Loucy (cell line): ENCODE data around the gene LFNG.

ENCODE experiments used
- H2AFZ ChIP-seq: fragments of 200-600 bp; sonication (generic); 2 replicates; pipeline ENCODE4 v1.6.0; 2016; ENCODE audit warnings: antibody characterized with exemption, mild to moderate bottlenecking, low read length, moderate library complexity
- H3F3A ChIP-seq: fragments of 200-600 bp; 2 replicates; pipeline ENCODE4 v1.6.0; 2016; ENCODE audit warnings: antibody characterized with exemption, low read depth, mild to moderate bottlenecking
- H3K27me3 ChIP-seq: fragments of 200-600 bp; sonication (generic); 2 replicates; pipeline ENCODE4 v1.6.1; 2014; ENCODE audit warnings: low read length, mild to moderate bottlenecking; ENCODE audit not compliant: insufficient read depth, poor library complexity, severe bottlenecking
- H3K36me3 ChIP-seq: fragments of 200-600 bp; sonication (generic); 2 replicates; pipeline ENCODE4 v1.6.1; 2016; ENCODE audit warnings: low read length; ENCODE audit not compliant: insufficient read depth
- H3K4me1 ChIP-seq: fragments of 200-600 bp; sonication (generic); 2 replicates; pipeline ENCODE4 v1.5.1; 2014; ENCODE audit warnings: low read length, mild to moderate bottlenecking; ENCODE audit not compliant: insufficient read depth, poor library complexity, severe bottlenecking
- H3K4me2 ChIP-seq: fragments of 200-600 bp; sonication (generic); 2 replicates; pipeline ENCODE4 v1.6.0; 2014; ENCODE audit warnings: antibody characterized with exemption, low read length, low read depth, mild to moderate bottlenecking; ENCODE audit not compliant: poor library complexity, severe bottlenecking
- H3K4me3 ChIP-seq: fragments of 200-600 bp; sonication (generic); 2 replicates; pipeline ENCODE4 v1.5.1; 2014; ENCODE audit warnings: low read length, mild to moderate bottlenecking, mixed read lengths; ENCODE audit not compliant: poor library complexity, severe bottlenecking
- H3K79me2 ChIP-seq: fragments of 200-600 bp; sonication (generic); 2 replicates; pipeline ENCODE4 v1.6.1; 2014; ENCODE audit warnings: low read length; ENCODE audit not compliant: insufficient read depth
- H3K9ac ChIP-seq: fragments of 200-600 bp; sonication (generic); 2 replicates; pipeline ENCODE4 v1.6.0; 2014; ENCODE audit warnings: mild to moderate bottlenecking, low read depth, low read length, moderate library complexity; ENCODE audit not compliant: poor library complexity, severe bottlenecking
- H3K9me2 ChIP-seq: fragments of 200-600 bp; sonication (generic); replicated peaks from 2 replicates; pipeline ENCODE4 v1.6.1; 2016; ENCODE audit warnings: low read depth, low read length, mixed read lengths
- H3K9me3 ChIP-seq: fragments of 200-600 bp; sonication (generic); 2 replicates; pipeline ENCODE4 v1.6.1; 2014; ENCODE audit warnings: mild to moderate bottlenecking, antibody characterized with exemption, low read length, low read depth; ENCODE audit not compliant: insufficient read depth
- H4K20me1 ChIP-seq: fragments of 200-600 bp; sonication (generic); 2 replicates; pipeline ENCODE4 v1.6.0; 2014; ENCODE audit warnings: antibody characterized with exemption, low read length, mild to moderate bottlenecking; ENCODE audit not compliant: insufficient read depth, poor library complexity, severe bottlenecking
- EZH2phosphoT487 ChIP-seq: fragments of 200-600 bp; IDR thresholded peaks from 2 replicates; pipeline ENCODE4 v1.6.1; 2018; ENCODE audit warnings: antibody characterized with exemption, mild to moderate bottlenecking, moderate library complexity, borderline replicate concordance
- TF ChIP-seq, protein P1 (sequence below): fragments of 200-600 bp; sonication (generic); conservative IDR thresholded peaks from 2 replicates; pipeline ENCODE4 v1.5.1; 2014; ENCODE audit warnings: mild to moderate bottlenecking, antibody characterized with exemption, low read length

The LFNG gene

DNA sequence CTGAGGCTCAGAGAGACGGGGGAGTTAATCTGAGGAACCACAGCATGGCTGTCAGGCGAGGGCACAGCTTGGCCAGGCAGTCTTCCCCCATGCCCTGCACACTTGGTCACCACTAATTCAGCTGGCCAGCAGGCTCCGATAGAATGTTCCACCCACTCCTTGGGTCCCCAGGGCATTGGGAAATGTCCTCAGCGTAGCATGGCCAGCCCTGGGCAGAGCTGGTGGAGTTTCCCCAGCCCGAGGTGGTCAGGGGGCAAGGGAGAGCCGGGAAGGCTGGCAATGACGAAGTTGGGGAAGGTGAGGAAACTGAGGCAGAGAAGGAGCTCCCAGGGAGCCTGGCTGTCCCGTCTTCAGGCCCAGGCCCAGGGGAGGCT is 31.3 kb upstream of the LFNG start:
- H3F3A ChIP-seq: no peaks in the 10 kb centered on the region
- H2AFZ ChIP-seq: no peak overlapping the region

DNA sequence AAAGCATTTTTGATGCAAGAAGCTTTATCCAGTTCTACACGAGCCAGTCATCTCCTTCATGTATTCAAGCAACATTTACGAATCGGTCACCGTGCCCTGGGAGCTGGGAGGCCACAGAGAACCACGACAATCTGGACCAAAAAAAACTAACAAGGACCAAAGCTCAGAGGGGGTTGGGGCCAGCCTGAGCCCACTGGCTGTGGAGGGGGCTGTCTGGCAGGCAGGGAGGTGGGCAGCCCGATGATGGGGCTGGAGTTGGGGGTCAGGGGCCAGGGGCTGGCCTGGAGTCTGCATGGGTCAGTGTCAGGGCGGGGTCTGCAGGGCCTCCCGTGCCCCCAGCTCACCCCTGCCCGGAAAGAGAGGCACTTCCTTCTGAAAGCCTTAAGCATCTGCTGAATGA is 30.9 kb upstream of the LFNG start:
- no peaks in the 10 kb centered on the region for H3K9me2 ChIP-seq
- H3K4me1 ChIP-seq: no peaks in the 10 kb centered on the region
- H3K79me2 ChIP-seq: no peaks in the 10 kb centered on the region
- H3F3A ChIP-seq: no peaks in the 10 kb centered on the region
- H3K27me3 ChIP-seq: no peaks in the 10 kb centered on the region
- no peak overlapping the region for H3K9ac ChIP-seq
- H3K4me2 ChIP-seq: no peak overlapping the region
- H3K36me3 ChIP-seq: no peaks in the 10 kb centered on the region
- no peaks in the 10 kb centered on the region for H4K20me1 ChIP-seq
- no peaks in the 10 kb centered on the region for H3K9me3 ChIP-seq
- no peak overlapping the region for H3K4me3 ChIP-seq
- TF ChIP-seq EZH2phosphoT487: no peak
- TF ChIP-seq, protein P1, sequence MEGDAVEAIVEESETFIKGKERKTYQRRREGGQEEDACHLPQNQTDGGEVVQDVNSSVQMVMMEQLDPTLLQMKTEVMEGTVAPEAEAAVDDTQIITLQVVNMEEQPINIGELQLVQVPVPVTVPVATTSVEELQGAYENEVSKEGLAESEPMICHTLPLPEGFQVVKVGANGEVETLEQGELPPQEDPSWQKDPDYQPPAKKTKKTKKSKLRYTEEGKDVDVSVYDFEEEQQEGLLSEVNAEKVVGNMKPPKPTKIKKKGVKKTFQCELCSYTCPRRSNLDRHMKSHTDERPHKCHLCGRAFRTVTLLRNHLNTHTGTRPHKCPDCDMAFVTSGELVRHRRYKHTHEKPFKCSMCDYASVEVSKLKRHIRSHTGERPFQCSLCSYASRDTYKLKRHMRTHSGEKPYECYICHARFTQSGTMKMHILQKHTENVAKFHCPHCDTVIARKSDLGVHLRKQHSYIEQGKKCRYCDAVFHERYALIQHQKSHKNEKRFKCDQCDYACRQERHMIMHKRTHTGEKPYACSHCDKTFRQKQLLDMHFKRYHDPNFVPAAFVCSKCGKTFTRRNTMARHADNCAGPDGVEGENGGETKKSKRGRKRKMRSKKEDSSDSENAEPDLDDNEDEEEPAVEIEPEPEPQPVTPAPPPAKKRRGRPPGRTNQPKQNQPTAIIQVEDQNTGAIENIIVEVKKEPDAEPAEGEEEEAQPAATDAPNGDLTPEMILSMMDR: no peak
- no peak overlapping the region for H2AFZ ChIP-seq

More for the DNA sequence above, 31.3 kb upstream of the LFNG start:
- no peaks in the 10 kb centered on the region for H3K9me3 ChIP-seq
- no peaks in the 10 kb centered on the region for H3K27me3 ChIP-seq
- no peak overlapping the region for H3K4me2 ChIP-seq
- TF ChIP-seq, protein P1: no peak
- no peak for TF ChIP-seq EZH2phosphoT487
- H3K79me2 ChIP-seq: no peaks in the 10 kb centered on the region
- H3K36me3 ChIP-seq: no peaks in the 10 kb centered on the region
- no peak overlapping the region for H3K9ac ChIP-seq
- H4K20me1 ChIP-seq: no peaks in the 10 kb centered on the region
- no peaks in the 10 kb centered on the region for H3K4me1 ChIP-seq
- H3K9me2 ChIP-seq: no peaks in the 10 kb centered on the region
- H3K4me3 ChIP-seq: no peak overlapping the region

DNA sequence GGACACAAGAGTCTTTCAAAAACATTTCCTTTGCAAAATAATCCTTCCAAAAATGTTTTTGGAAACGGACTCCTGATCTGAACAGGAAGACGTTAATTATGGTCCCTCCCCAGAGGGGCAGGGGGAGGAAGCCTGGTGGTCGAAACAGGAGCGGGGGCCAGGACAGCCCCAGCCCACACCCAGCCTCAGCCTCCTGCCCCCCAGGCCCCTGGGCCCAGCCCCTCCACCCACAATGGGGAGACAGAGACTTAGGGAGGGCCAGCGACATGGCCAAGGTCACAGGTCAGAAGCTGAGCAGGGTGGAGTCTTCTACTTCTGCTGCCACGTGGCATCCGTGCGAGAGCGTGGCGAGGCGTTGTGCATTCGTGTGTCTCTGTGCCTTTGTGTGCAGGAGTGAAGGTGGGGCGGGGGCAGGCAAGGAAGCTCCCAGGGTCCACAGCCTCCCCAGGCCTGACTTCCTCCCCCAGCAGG is 29.4 kb upstream of the LFNG start:
- Histone ChIP-seq H3K4me2 (no peak overlapping the region), H3K4me1 (no peaks in the 10 kb centered on the region), H3K9me3 (no peaks in the 10 kb centered on the region), H3K27me3 (no peaks in the 10 kb centered on the region), H3K4me3 (no peak overlapping the region), H3F3A (no peaks in the 10 kb centered on the region), H4K20me1 (no peaks in the 10 kb centered on the region), H3K36me3 (no peaks in the 10 kb centered on the region), H2AFZ (no peak overlapping the region), H3K9me2 (no peaks in the 10 kb centered on the region), H3K79me2 (no peaks in the 10 kb centered on the region), H3K9ac (no peak overlapping the region)
- TF ChIP-seq, protein P1: no peak
- no peak for TF ChIP-seq EZH2phosphoT487
